HEK293T (cell line): ENCODE measurements around the gene RALGPS2.
"Not testable (repeated sequence)": the region's sequence is repeated elsewhere in the genome, so short reads cannot be mapped to it uniquely, and the experiment has no call there.

Experiments
- ELF4 ChIP-seq: fragments of 450-650 bp; IDR thresholded peaks from 2 replicates; pipeline ENCODE4 v1.6.1; 2017; ENCODE audit warnings: antibody characterized with exemption
- FOXA1 ChIP-seq: fragments of 450-650 bp; IDR thresholded peaks from 2 replicates; pipeline ENCODE4 v1.6.1; 2016; ENCODE audit warnings: mild to moderate bottlenecking
- TF ChIP-seq, protein P1 (sequence below): fragments of 450-650 bp; IDR thresholded peaks from 2 replicates; pipeline ENCODE4 v1.6.1; 2016

- TF ChIP-seq ELF4, FOXA1: not testable (repeated sequence)
- TF ChIP-seq, protein P1, sequence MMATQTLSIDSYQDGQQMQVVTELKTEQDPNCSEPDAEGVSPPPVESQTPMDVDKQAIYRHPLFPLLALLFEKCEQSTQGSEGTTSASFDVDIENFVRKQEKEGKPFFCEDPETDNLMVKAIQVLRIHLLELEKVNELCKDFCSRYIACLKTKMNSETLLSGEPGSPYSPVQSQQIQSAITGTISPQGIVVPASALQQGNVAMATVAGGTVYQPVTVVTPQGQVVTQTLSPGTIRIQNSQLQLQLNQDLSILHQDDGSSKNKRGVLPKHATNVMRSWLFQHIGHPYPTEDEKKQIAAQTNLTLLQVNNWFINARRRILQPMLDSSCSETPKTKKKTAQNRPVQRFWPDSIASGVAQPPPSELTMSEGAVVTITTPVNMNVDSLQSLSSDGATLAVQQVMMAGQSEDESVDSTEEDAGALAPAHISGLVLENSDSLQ = not testable (repeated sequence)
These were observed 22.3 kb downstream of the RALGPS2 start for GRCh38 chr1:178747361-178747760.
